Epithelial cell of proximal tubule (primary cell): Measurements from ENCODE around the gene EXOSC5. TPM values are rescaled to one million over a fixed set of nuclear protein-coding genes. Genes with fewer than 3 reads are reported as not detected.
"Not testable (repeated sequence)": the region's sequence is repeated elsewhere in the genome, so short reads cannot be mapped to it uniquely, and the experiment has no call there.

Experiments
- DNase-seq: peaks from one replicate; pipeline ENCODE4 v3.0.0-alpha.2; 2011; ENCODE audit warnings: low read depth
- H3K4me3 ChIP-seq: 2 replicates; pipeline ENCODE4 v1.5.1; 2011; ENCODE audit warnings: low read depth, mild to moderate bottlenecking, low read length
- CTCF ChIP-seq: conservative IDR thresholded peaks from 2 replicates; pipeline ENCODE4 v1.5.1; 2012; ENCODE audit warnings: low read depth, mild to moderate bottlenecking, low read length
- total RNA-seq: library from RNA; depleted of rRNA; stranded (reverse); fragments of >200 nt; gene quantifications from 2 replicates; pipeline ENCODE4 v1.2.3, GENCODE V29; 2015

Gene EXOSC5
- total RNA-seq, 1 donor from 2014 or later, result 23.7 TPM

GRCh38 chr19:41376998-41377365 is 20.2 kb downstream of the EXOSC5 start:
- peak overlapping the region; percentile 58 for H3K4me3 ChIP-seq
- DNase-seq, result no peak
- no peak for TF ChIP-seq CTCF

GRCh38 chr19:41376241-41376997 is 20.7 kb downstream of the EXOSC5 start, which contains the start of gene TMEM91:
Gene TMEM91, plus strand, starts transcription at chr19:41376533. Its CDS starts 1,777 bp downstream, at chr19:41378310.
- DNase-seq, result no peak
- H3K4me3 ChIP-seq, result peak within 1 kb of the TSS; percentile 58
- TF ChIP-seq CTCF, result no peak

- H3K4me3 ChIP-seq, result no peak overlapping the region
- TF ChIP-seq CTCF, result no peak
- DNase-seq, result no peak
These were observed 23.2 kb downstream of the EXOSC5 start for GRCh38 chr19:41373993-41374392.

- DNase-seq, result no peak
- no peak overlapping the region for H3K4me3 ChIP-seq
- no peak for TF ChIP-seq CTCF
These were observed 24.7 kb downstream of the EXOSC5 start for GRCh38 chr19:41372501-41372900.

GRCh38 chr19:41371541-41371940 is 25.6 kb downstream of the EXOSC5 start:
- H3K4me3 ChIP-seq, result no peak overlapping the region
- no peak for DNase-seq
- TF ChIP-seq CTCF, result no peak

GRCh38 chr19:41371119-41371518 is 26.0 kb downstream of the EXOSC5 start:
- not testable (repeated sequence) for DNase-seq, H3K4me3 ChIP-seq

GRCh38 chr19:41369769-41370168 is 27.4 kb downstream of the EXOSC5 start:
- H3K4me3 ChIP-seq, result no peak overlapping the region
- no peak for DNase-seq
- no peak for TF ChIP-seq CTCF
